K562 (cell line): Measurements from ENCODE around the gene IPP. TPM values are rescaled to one million over a fixed set of nuclear protein-coding genes. Genes with fewer than 3 reads are reported as not detected.

Source experiments
- ARID3A ChIP-seq: IDR thresholded peaks from 2 replicates; pipeline ENCODE4 v1.6.1; 2012; ENCODE audit warnings: low read depth, low read length, improper control_type of control experiment, borderline replicate concordance
- ATF3 ChIP-seq, 2 experiments: fragments of 450-650 bp in 1 of 2; sonication (generic) in 1 of 2; formaldehyde crosslinking in 1 of 2; IDR thresholded peaks in 1 of 2; conservative IDR thresholded peaks in 1 of 2; 2 replicates each; pipeline versions ENCODE4 v1.6.1 to v1.8.1; 2016 to 2023; ENCODE audit warnings: mild to moderate bottlenecking in 2 of 2, moderate library complexity in 2 of 2, inconsistent platforms in 1 of 2, missing genetic modification reagents in 1 of 2
- BCOR ChIP-seq: fragments of 450-650 bp; IDR thresholded peaks from 2 replicates; pipeline ENCODE4 v1.6.1; 2016
- HNRNPK ChIP-seq: fragments of 200-400 bp; formaldehyde crosslinking; IDR thresholded peaks from one replicate; pipeline ENCODE4 v1.6.1; 2018; ENCODE audit warnings: mild to moderate bottlenecking, low read depth, low read length; ENCODE audit not compliant: poor library complexity, severe bottlenecking
- NFE2 ChIP-seq: IDR thresholded peaks from 2 replicates; pipeline ENCODE4 v1.6.1; 2014; ENCODE audit warnings: antibody characterized with exemption, low read depth
- PRDM10 ChIP-seq: fragments of 450-650 bp; IDR thresholded peaks from 2 replicates; pipeline ENCODE4 v1.6.1; 2018; ENCODE audit not compliant: partially characterized antibody
- TRIM24 ChIP-seq, 2 experiments: fragments of 450-650 bp; IDR thresholded peaks; 2 replicates each; pipeline ENCODE4 v1.6.1; 2016
- polyA plus RNA-seq, 8 experiments: library from polyadenylated mRNA; depleted of rRNA in 4 of 8; stranded (reverse) in 5 of 8; unstranded in 3 of 8; fragments of >200 nt; fragmentation: Nextera tagmentation in 2 of 8; fragmentation: Illumina TruSeq in 1 of 8; extraction: Ambion mirVana in 2 of 8; extraction: Trizol in 1 of 8; gene quantifications; 2 replicates each; pipeline versions ENCODE4 v1.2.1 to v1.2.3, GENCODE V29; 2011 to 2014; ENCODE audit warnings: inconsistent platforms in 1 of 8, missing spikeins in 1 of 8
- total RNA-seq, 7 experiments: library from RNA; depleted of rRNA in 6 of 7; stranded (reverse); fragments of >200 nt in 6 of 7; fragmentation: Illumina TruSeq in 2 of 7; extraction: Trizol in 2 of 7; gene quantifications; 2 replicates each; pipeline versions ENCODE4 v1.2.1 to v1.2.3, GENCODE V29; 2011 to 2021; ENCODE audit warnings: low replicate concordance in 1 of 7

Gene IPP
- total and polyA plus RNA-seq, 9 of the 15 experiments (the other 6 are each of a cell fraction or from before 2014, with no cell fraction given), result 6.9 to 15.1 (median 9.7) TPM

GRCh38 chr1:45673956-45674355 lies 76.5 kb downstream of the IPP start (continued):
- TF ChIP-seq HNRNPK (no peak), NFE2 (no peak), ATF3 (IDR thresholded peaks at IDR 0.05) (peak; percentile 24; the same call in 1 of the 2 replicates), ATF3 (CRISPR knock-in tag; conservative IDR thresholded peaks at IDR 0.05) (no peak), ARID3A (no peak), PRDM10 (no peak), TRIM24 (IDR thresholded peaks at IDR 0.05) (peak in 1 of 2 experiments; percentile 28; a peak in 1 of 4 replicates), BCOR (no peak)
